Measurements from ENCODE around the gene NALCN.

Gene NALCN

GRCh38 chr13:101415358-101416174 is 742 bp downstream of the NALCN start:
- no peak for DNase-seq (ENCODE audit: low read depth in 2 of 2)

GRCh38 chr13:101412076-101412475 is 4.2 kb downstream of the NALCN start:
- DNase-seq (ENCODE audit: low read depth in 2 of 2): no peak

- no peak for DNase-seq (ENCODE audit: low read depth in 2 of 2)
Measured at GRCh38 chr13:101408992-101409656, 7.2 kb downstream of the NALCN start.

- DNase-seq (ENCODE audit: low read depth in 2 of 2): no peak
Measured at GRCh38 chr13:101408154-101408553, 8.2 kb downstream of the NALCN start.

- no peak for DNase-seq (ENCODE audit: low read depth in 2 of 2)
Measured at GRCh38 chr13:101406791-101407190, 9.5 kb downstream of the NALCN start.

GRCh38 chr13:101401196-101401595 is 15.1 kb downstream of the NALCN start:
- DNase-seq (ENCODE audit: low read depth in 2 of 2): no peak

GRCh38 chr13:101399365-101399764 is 16.9 kb downstream of the NALCN start:
- no peak for DNase-seq (ENCODE audit: low read depth in 2 of 2)

- DNase-seq (ENCODE audit: low read depth in 2 of 2): no peak
Measured at GRCh38 chr13:101398920-101399319, 17.4 kb downstream of the NALCN start.

GRCh38 chr13:101398191-101398590 is 18.1 kb downstream of the NALCN start:
- no peak for DNase-seq (ENCODE audit: low read depth in 2 of 2)

GRCh38 chr13:101397742-101398141 is 18.6 kb downstream of the NALCN start:
- DNase-seq (ENCODE audit: low read depth in 2 of 2): no peak

GRCh38 chr13:101394605-101395004 is 21.7 kb downstream of the NALCN start:
- no peak for DNase-seq (ENCODE audit: low read depth in 2 of 2)

- no peak for DNase-seq (ENCODE audit: low read depth in 2 of 2)
Measured at GRCh38 chr13:101393140-101393539, 23.2 kb downstream of the NALCN start.

GRCh38 chr13:101390461-101390860 is 25.8 kb downstream of the NALCN start:
- no peak for DNase-seq (ENCODE audit: low read depth in 2 of 2)

- DNase-seq (ENCODE audit: low read depth in 2 of 2): no peak
Measured at GRCh38 chr13:101384929-101385328, 31.4 kb downstream of the NALCN start.

- no peak for DNase-seq (ENCODE audit: low read depth in 2 of 2)
Measured at GRCh38 chr13:101383595-101383994, 32.7 kb downstream of the NALCN start.

- no peak for DNase-seq (ENCODE audit: low read depth in 2 of 2)
Measured at GRCh38 chr13:101382701-101383100, 33.6 kb downstream of the NALCN start.

- DNase-seq (ENCODE audit: low read depth in 2 of 2): no peak
Measured at GRCh38 chr13:101382086-101382485, 34.2 kb downstream of the NALCN start.

GRCh38 chr13:101360525-101360924 is 55.8 kb downstream of the NALCN start:
- no peak for DNase-seq (ENCODE audit: low read depth in 2 of 2)

GRCh38 chr13:101354895-101355294 is 61.4 kb downstream of the NALCN start:
- no peak for DNase-seq (ENCODE audit: low read depth in 2 of 2)

- no peak for DNase-seq (ENCODE audit: low read depth in 2 of 2)
Measured at GRCh38 chr13:101346942-101347728, 69.2 kb downstream of the NALCN start.

GRCh38 chr13:101346161-101346560 is 70.1 kb downstream of the NALCN start:
- DNase-seq (ENCODE audit: low read depth in 2 of 2): no peak

- DNase-seq (ENCODE audit: low read depth in 2 of 2): no peak
Measured at GRCh38 chr13:101343128-101343787, 73.0 kb downstream of the NALCN start.
